H54 (cell line): ENCODE data around the gene HELZ.

Experiments
- DNase-seq: peaks from one replicate; pipeline ENCODE4 v3.0.0; 2011; ENCODE audit warnings: low spot score, mixed read lengths; ENCODE audit not compliant: insufficient read length
- FAIRE-seq: peaks from 3 replicates; lab custom pipeline; 2011; peaks lifted over from hg19 to GRCh38; lab: Jason Lieb, UNC
- POLR2A ChIP-seq: IDR thresholded peaks from 2 replicates; pipeline ENCODE4 v1.6.1; 2011; ENCODE audit warnings: low read depth, mild to moderate bottlenecking, low read length

Gene HELZ

GRCh38 chr17:67026341-67026740, 218.7 kb downstream of the HELZ start:
- FAIRE-seq (no peak), DNase-seq (no peak)
- TF ChIP-seq POLR2A, result no peak

GRCh38 chr17:67025216-67025792, 219.7 kb downstream of the HELZ start:
- DNase-seq, result no peak
- TF ChIP-seq POLR2A, result no peak
- no peak for FAIRE-seq

- DNase-seq (no peak), FAIRE-seq (no peak)
- TF ChIP-seq POLR2A, result no peak
These were observed 220.3 kb downstream of the HELZ start for GRCh38 chr17:67024736-67025135.

- FAIRE-seq, result no peak
- TF ChIP-seq POLR2A, result no peak
These were observed 222.6 kb downstream of the HELZ start for GRCh38 chr17:67022451-67022810.

GRCh38 chr17:67021743-67022450, 223.1 kb downstream of the HELZ start:
- DNase-seq (no peak), FAIRE-seq (no peak)
- TF ChIP-seq POLR2A, result no peak

More at GRCh38 chr17:67022451-67022810, 222.6 kb downstream of the HELZ start:
- DNase-seq, result no peak

GRCh38 chr17:67021196-67021595, 223.8 kb downstream of the HELZ start:
- TF ChIP-seq POLR2A, result no peak
- FAIRE-seq (no peak), DNase-seq (no peak)
